A673 (cell line): ENCODE data around the gene ANO2.

Source experiments
- CTCF ChIP-seq: fragments of 300-800, 200-600 bp; sonication (generic); conservative IDR thresholded peaks from 2 replicates; pipeline ENCODE4 v1.5.1; 2017; ENCODE audit warnings: low read depth, mild to moderate bottlenecking, antibody characterized with exemption, low read length, moderate library complexity, mixed read lengths
- EZH2 ChIP-seq: fragments of 200-600 bp; sonication (generic); IDR thresholded peaks from 2 replicates; pipeline ENCODE4 v1.6.1; 2017; ENCODE audit warnings: borderline replicate concordance, low read depth, mild to moderate bottlenecking, mixed read lengths, antibody characterized with exemption, low read length; ENCODE audit not compliant: poor library complexity, severe bottlenecking

GRCh38 chr12:5982106-5982505, 37.0 kb upstream of the ANO2 start:
- no peak for TF ChIP-seq CTCF
- no peak for TF ChIP-seq EZH2
